ENCODE data around the gene LRRC59. TPM values are rescaled to one million over a fixed set of nuclear protein-coding genes. Genes with fewer than 3 reads are reported as not detected.

The LRRC59 gene
- total RNA-seq, 2 experiments from 2014 or later, result 45.1 to 51.5 TPM

DNA sequence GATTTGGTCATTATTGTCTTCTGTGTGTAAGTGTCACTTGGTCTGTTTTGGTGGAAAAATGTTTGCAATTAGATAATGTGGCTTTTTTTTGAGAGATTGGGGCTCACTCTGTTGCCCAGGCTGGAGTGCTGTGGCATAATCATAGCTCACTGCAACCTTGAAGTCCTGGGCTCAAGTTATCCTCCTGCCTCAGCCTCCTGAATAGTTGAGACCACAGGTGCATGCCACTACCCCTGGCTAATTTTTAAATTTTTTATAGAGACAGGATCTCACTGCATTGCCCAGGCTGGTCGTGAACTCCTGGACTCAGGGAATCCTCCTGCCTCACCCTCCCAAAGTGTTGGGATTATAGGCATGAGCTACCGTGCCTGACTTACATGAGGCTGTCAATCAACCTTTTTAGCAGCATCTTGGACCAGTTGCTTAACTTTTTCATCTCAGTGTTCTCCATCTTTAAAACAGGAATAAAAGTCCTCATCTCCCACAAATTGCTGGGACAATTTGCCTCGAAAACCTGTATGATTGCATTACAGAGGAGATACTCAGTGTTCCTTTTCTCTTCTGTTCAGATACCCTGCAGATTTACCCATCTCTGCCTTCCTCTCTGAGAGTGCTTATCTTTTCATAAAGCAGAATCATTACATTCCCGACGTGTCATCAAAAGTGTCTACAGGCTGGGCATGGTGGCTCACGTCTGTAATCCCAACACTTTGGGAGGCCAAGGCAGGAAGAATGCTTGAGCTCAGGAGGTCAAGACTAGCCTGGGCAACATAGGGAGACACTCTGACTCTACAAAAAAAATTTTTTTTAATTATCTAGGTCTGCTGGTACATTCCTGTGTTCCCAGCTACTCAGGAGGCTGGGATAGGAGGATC is 47.8 kb upstream of the LRRC59 start:
- Histone ChIP-seq H3K27me3 (ENCODE audit: control insufficient read depth in 1 of 2, insufficient read depth in 2 of 2, low read length in 2 of 2) (no peaks in the 10 kb centered on the region), H3K4me1 (ENCODE audit: insufficient read depth, low read length) (no peaks in the 10 kb centered on the region), H3K4me3 (ENCODE audit: low read length) (no peak overlapping the region), H3K27ac (ENCODE audit: low read depth in 1 of 2, low read length in 2 of 2) (no peak overlapping the region), H3K36me3 (ENCODE audit: insufficient read depth, low read length) (no peaks in the 10 kb centered on the region), H3K9me3 (ENCODE audit: control insufficient read depth in 1 of 2, insufficient read depth in 1 of 2, low read length in 2 of 2) (no peaks in the 10 kb centered on the region)
- H3K27me3 Mint-ChIP-seq, result no peaks in the 10 kb centered on the region
- no peak overlapping the region for H3K27ac Mint-ChIP-seq
- ATAC-seq (ENCODE audit: poor library complexity) (no peak), DNase-seq (no peak)
- no peaks in the 10 kb centered on the region for H3K9me3 Mint-ChIP-seq
- ChIA-PET POLR2A (no interaction called here), CTCF (interaction anchor here (0.9 to 1.2 kb wide), 2 partner anchors 48 kb away, joined by 3 read pairs; partner anchors contain the start of gene LRRC59)
- H3K36me3 Mint-ChIP-seq (ENCODE audit: low read depth), result no peaks in the 10 kb centered on the region
- TF ChIP-seq, protein P1, sequence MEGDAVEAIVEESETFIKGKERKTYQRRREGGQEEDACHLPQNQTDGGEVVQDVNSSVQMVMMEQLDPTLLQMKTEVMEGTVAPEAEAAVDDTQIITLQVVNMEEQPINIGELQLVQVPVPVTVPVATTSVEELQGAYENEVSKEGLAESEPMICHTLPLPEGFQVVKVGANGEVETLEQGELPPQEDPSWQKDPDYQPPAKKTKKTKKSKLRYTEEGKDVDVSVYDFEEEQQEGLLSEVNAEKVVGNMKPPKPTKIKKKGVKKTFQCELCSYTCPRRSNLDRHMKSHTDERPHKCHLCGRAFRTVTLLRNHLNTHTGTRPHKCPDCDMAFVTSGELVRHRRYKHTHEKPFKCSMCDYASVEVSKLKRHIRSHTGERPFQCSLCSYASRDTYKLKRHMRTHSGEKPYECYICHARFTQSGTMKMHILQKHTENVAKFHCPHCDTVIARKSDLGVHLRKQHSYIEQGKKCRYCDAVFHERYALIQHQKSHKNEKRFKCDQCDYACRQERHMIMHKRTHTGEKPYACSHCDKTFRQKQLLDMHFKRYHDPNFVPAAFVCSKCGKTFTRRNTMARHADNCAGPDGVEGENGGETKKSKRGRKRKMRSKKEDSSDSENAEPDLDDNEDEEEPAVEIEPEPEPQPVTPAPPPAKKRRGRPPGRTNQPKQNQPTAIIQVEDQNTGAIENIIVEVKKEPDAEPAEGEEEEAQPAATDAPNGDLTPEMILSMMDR (IDR thresholded peaks at IDR 0.05), result no peak
- H3K4me1 Mint-ChIP-seq (ENCODE audit: low read depth), result no peaks in the 10 kb centered on the region
- intact Hi-C loops (cut with DNase I, micrococcal nuclease), result no loop called here
- no peak overlapping the region for H3K4me3 Mint-ChIP-seq

DNA sequence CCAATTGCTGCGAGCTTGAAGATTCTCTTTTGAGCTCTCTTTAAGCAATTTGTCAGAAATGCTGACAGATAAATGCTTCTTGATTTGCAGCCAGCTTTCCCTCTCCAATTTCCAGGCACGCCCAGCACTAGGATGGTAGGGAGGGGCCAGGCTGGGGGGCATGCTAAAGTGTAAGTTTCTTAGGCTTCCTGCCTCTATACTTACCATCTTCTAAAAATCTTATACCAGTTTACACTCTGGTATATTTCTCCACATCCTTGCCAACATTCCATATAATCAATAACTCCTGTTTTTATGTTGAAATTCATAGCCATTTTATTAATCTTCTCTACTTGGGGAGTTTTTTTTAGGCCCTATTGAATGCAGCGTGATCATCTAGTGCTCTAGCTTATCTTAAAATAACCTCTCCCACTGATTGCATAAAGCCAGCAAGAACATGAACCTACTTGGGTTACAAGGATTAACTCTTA is 46.2 kb upstream of the LRRC59 start:
- intact Hi-C loops (cut with DNase I, micrococcal nuclease), result no loop called here

DNA sequence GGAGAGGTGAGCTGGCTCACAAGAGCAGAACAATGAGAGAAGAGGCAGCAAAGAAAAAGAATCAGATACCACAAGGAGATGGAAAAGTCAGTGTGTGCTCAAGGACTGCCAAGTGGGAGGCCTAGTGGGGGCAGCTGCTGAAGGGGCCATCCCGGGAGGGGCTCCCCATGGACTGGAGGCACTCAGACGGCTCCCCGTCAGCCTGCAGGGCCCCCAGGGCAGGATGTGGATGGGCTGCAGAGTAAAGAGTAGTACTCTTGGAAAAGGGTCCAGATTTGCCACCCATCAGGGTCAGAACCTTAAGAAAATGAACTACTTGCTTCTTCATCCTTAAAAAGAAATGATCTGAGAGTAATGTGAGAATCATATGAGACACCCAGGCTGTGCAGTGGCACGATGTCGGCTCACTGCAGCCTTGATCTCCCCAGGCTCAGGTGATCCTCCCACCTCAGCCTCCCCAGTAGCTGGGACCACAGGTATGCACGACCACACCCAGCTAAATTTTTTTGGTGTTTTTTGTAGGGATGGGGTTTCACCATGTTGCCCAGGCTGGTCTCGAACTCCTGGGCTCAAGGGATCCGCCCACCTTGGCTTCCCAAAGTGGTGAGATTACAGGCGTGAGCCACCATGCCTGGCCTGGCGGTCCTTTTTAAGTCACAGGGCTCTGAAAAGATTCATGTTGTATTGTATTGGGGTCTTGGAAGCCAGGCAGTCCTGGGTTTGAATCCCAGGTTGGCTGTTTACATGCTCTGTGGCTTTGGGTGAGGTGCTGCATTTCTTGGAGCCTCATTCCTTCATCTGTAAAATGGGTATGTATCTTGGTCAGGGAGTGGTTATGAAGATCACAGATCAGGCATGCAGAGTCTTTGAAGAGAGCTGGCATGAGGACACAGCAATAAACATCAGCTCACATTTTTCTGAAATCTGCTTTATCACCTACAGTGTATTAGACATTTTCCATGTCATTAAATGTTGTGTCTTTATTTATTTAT is 43.8 kb upstream of the LRRC59 start:
- intact Hi-C loops (cut with DNase I, micrococcal nuclease), result no loop called here
- Mint-ChIP-seq H3K4me3 (no peak overlapping the region), H3K9me3 (no peaks in the 10 kb centered on the region), H3K27me3 (no peaks in the 10 kb centered on the region), H3K36me3 (ENCODE audit: low read depth) (peaks cover 4% of the 10 kb centered on the region), H3K4me1 (ENCODE audit: low read depth) (no peaks in the 10 kb centered on the region), H3K27ac (no peak overlapping the region)
- Histone ChIP-seq H3K4me3 (ENCODE audit: low read length) (no peak overlapping the region), H3K36me3 (ENCODE audit: insufficient read depth, low read length) (no peaks in the 10 kb centered on the region), H3K27ac (ENCODE audit: low read depth in 1 of 2, low read length in 2 of 2) (no peak overlapping the region), H3K4me1 (ENCODE audit: insufficient read depth, low read length) (no peaks in the 10 kb centered on the region), H3K9me3 (ENCODE audit: control insufficient read depth in 1 of 2, insufficient read depth in 1 of 2, low read length in 2 of 2) (no peaks in the 10 kb centered on the region), H3K27me3 (ENCODE audit: control insufficient read depth in 1 of 2, insufficient read depth in 2 of 2, low read length in 2 of 2) (no peaks in the 10 kb centered on the region)
- TF ChIP-seq, protein P1 (IDR thresholded peaks at IDR 0.05), result no peak
- POLR2A ChIA-PET, result no interaction called here
- DNase-seq (no peak), ATAC-seq (ENCODE audit: poor library complexity) (no peak)
- CTCF ChIA-PET, result no interaction called here

More for the DNA sequence above, 46.2 kb upstream of the LRRC59 start:
- CTCF ChIA-PET, result interaction anchor here (1.2 kb wide), 1 partner anchor 46 kb away, joined by 3 read pairs; the partner anchor contains the start of gene LRRC59
- no peak overlapping the region for H3K27ac Mint-ChIP-seq
- ATAC-seq (ENCODE audit: poor library complexity) (no peak), DNase-seq (no peak)
- Histone ChIP-seq H3K27ac (ENCODE audit: low read depth in 1 of 2, low read length in 2 of 2) (no peak overlapping the region), H3K27me3 (ENCODE audit: control insufficient read depth in 1 of 2, insufficient read depth in 2 of 2, low read length in 2 of 2) (no peaks in the 10 kb centered on the region), H3K9me3 (ENCODE audit: control insufficient read depth in 1 of 2, insufficient read depth in 1 of 2, low read length in 2 of 2) (no peaks in the 10 kb centered on the region), H3K4me1 (ENCODE audit: insufficient read depth, low read length) (no peaks in the 10 kb centered on the region), H3K36me3 (ENCODE audit: insufficient read depth, low read length) (no peaks in the 10 kb centered on the region), H3K4me3 (ENCODE audit: low read length) (no peak overlapping the region)
- no peak overlapping the region for H3K4me3 Mint-ChIP-seq
- POLR2A ChIA-PET, result interaction anchor here (0.8 kb wide), 1 partner anchor 46 kb away, joined by 3 read pairs; the partner anchor contains the start of gene LRRC59
- H3K4me1 Mint-ChIP-seq (ENCODE audit: low read depth), result no peaks in the 10 kb centered on the region
- no peaks in the 10 kb centered on the region for H3K9me3 Mint-ChIP-seq
- H3K36me3 Mint-ChIP-seq (ENCODE audit: low read depth), result no peaks in the 10 kb centered on the region
- no peaks in the 10 kb centered on the region for H3K27me3 Mint-ChIP-seq
- TF ChIP-seq, protein P1 (IDR thresholded peaks at IDR 0.05), result no peak
